Fibroblast of mammary gland (primary cell): ENCODE measurements around the gene RHBDD2.
A peak's percentile ranks its signal among the peaks of the same experiment; 100 is the strongest.
"Not testable (repeated sequence)": the region's sequence is repeated elsewhere in the genome, so short reads cannot be mapped to it uniquely, and the experiment has no call there.

Experiments
- DNase-seq: peaks from one replicate; pipeline ENCODE4 v3.0.0-alpha.2; 2010; ENCODE audit warnings: low read depth
- H3K4me3 ChIP-seq: 2 replicates; pipeline ENCODE4 v1.5.1; 2011; ENCODE audit warnings: low read depth, mild to moderate bottlenecking, low read length, moderate library complexity; ENCODE audit not compliant: control insufficient read depth
- TF ChIP-seq, protein P1 (sequence below): conservative IDR thresholded peaks from 2 replicates; pipeline ENCODE4 v1.5.1; 2011; ENCODE audit warnings: low read depth, low read length, inconsistent platforms; ENCODE audit not compliant: control insufficient read depth, insufficient read depth

Gene RHBDD2

DNA sequence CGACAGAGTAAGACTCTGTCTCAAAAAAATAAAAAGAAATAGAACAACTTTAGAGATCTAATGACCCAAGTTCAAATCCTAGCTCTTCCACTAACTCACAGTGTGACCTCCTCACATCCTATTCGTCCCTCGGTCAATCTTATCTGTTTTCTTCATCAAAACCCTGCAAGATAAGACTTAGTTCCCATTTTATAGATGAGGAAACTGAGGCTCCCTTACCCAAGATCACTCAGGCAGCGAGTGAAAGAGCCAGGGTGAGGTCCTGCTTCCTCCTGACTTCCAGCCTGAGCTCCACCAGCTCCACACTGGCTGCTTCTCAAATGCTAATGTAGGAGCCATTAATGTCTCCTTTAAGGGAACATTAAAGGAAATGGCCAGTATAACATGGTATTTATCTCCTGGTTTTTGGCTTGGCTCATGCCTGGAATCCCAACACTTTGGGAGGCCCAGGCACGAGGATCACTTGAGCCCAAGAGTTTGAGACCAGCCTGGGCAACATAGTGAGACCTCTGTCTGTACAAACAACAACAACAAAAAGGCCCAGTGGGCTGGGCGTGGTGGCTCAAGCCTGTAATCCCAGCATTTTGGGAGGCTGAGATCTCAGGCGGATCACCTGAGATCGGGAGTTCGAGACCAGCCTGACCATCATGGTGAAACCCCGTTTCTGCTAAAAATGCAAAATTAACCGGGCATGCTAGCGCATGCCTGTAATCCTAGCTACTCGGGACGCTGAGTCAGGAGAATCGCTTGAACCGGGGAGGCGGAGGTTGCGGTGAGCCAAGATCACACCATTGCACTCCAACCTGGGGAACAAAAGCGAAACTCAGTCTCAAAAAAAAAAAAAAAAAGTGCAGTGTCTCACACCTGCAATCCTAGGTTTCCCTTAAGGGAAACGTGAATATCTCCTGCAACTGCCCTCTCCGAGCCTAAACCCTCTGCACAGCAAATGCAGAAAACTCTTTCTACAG is 3.4 kb upstream of the RHBDD2 start:
- no peak for DNase-seq
- TF ChIP-seq, protein P1, sequence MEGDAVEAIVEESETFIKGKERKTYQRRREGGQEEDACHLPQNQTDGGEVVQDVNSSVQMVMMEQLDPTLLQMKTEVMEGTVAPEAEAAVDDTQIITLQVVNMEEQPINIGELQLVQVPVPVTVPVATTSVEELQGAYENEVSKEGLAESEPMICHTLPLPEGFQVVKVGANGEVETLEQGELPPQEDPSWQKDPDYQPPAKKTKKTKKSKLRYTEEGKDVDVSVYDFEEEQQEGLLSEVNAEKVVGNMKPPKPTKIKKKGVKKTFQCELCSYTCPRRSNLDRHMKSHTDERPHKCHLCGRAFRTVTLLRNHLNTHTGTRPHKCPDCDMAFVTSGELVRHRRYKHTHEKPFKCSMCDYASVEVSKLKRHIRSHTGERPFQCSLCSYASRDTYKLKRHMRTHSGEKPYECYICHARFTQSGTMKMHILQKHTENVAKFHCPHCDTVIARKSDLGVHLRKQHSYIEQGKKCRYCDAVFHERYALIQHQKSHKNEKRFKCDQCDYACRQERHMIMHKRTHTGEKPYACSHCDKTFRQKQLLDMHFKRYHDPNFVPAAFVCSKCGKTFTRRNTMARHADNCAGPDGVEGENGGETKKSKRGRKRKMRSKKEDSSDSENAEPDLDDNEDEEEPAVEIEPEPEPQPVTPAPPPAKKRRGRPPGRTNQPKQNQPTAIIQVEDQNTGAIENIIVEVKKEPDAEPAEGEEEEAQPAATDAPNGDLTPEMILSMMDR = no peak
- no peak overlapping the region for H3K4me3 ChIP-seq

DNA sequence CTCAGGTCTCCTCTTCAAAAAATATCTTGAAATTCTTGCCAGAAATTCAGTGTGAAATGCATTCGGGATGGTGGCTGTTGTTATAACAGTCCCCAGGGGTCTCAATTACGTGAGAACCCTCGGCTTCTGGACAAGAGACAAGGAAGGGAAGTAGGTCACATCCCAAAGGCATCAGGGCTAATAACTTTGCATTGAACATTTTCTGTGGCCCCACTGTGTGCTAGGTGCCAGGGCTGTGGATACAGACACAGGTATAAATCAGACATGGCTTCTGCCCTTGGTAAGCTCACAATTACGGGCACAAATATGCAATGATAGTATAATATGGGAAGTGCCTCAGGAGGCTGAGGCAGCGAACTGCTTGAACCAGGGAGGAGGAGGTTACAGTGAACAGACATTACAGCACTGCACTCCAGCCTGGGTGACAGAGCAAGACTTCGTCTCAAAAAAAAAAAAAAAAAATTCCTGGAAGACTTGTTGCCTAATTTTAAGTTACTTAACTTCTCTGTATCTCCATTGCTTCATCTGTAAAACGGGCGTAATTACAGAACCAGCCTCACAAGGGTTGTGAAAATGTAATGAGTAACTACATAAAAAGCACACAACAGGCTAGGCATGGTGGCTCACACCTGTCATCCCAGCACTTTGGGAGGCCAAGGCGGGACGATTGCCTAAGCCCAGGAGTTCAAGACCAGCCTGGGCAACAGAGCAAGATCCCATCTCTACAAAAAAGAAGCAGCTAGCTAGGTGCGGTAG is 2.5 kb upstream of the RHBDD2 start:
- no peak for DNase-seq
- no peak overlapping the region for H3K4me3 ChIP-seq
- TF ChIP-seq, protein P1 = no peak

DNA sequence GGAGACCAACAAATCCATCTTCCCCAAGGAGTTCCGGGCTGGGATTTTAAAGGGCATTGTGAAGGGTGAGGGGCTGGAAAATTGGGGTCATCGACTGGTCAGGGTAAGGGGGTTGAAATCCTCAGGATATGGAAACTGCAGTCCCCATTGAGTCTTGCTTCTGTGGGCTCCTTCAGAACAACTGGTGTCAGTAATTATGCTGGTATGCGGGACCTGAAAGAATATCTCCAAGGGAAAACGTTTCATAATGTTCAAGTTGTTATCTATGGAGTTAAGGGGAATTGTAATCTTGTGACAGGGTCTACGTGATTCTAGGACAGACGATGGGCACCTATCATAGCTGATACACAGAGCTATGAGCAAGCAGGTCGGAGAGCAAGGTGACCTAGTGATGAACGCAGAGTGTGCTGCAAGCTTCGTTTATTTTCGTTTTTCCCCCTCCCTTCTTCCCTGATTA is 494 bp upstream of the RHBDD2 start:
- DNase-seq = no peak
- H3K4me3 ChIP-seq = peak overlapping the region; percentile 44

DNA sequence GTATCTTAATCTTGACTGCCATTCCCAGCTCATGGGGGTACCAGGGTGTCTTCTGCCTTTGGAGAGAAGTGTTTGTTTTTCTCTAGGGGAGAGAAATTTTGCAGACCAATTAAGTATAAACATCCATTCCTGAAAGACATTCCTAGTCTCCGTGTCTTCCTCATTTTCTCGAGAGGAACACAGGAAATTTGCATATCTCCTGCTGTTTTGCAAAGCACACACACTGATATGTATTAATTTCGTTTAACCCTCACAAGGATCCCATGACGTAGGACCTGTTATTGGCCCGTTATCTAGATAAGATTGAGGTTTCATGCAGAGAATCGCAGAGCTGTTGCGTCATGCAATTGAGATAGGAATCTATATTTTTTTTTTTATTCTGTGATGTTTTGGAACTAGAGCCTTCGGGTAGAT is 944 bp downstream of the RHBDD2 start:
- peak; percentile 38 for DNase-seq
- H3K4me3 ChIP-seq = peak overlapping the region; percentile 92
- TF ChIP-seq, protein P1 = no peak

More for the DNA sequence above, 494 bp upstream of the RHBDD2 start:
- TF ChIP-seq, protein P1 = no peak

DNA sequence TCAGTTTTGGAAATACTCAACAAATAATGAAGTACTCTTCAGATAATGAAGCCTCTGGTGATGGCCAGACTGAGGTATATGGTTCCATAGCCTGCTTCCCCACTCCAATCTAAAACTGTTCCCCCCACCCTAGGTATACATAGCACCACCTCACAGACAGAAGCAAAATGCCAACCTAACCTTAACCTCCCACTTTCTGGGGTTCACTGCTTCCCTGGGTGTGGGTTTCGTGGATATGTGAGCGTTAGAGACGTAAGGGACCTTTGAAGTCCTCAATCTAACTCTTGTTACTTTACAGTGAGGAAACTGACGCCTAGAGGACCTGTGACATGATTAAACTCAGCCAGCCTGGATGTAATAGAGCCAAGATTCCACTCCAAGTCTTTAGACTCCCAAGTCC is 1.4 kb downstream of the RHBDD2 start:
- no peak for DNase-seq
- TF ChIP-seq, protein P1 = no peak
- H3K4me3 ChIP-seq = no peak overlapping the region

DNA sequence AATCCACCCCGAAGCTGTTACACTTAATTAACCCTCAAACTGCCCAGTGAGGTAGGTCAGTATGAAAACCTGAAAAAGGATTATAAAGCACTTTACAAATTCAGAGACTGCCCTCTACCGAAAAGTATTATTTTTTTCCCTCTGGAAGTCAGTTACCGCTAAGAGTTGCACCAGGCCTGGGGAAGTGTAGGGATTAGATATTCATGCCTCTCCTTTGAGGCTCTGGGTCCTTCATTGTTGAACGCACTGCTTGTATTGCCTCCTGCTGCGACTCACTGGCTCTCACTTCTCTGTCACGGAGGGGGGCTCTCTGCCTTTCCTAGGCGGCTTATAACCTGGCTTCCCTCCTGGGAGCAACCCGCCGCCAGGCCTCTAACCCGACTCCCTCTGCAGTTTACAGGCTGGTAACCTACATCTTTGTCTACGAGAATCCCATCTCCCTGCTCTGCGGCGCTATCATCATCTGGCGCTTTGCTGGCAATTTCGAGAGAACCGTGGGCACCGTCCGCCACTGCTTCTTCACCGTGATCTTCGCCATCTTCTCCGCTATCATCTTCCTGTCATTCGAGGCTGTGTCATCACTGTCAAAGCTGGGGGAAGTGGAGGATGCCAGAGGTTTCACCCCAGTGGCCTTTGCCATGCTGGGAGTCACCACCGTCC is 2.7 kb downstream of the RHBDD2 start:
- no peak overlapping the region for H3K4me3 ChIP-seq
- TF ChIP-seq, protein P1 = no peak
- DNase-seq = no peak

DNA sequence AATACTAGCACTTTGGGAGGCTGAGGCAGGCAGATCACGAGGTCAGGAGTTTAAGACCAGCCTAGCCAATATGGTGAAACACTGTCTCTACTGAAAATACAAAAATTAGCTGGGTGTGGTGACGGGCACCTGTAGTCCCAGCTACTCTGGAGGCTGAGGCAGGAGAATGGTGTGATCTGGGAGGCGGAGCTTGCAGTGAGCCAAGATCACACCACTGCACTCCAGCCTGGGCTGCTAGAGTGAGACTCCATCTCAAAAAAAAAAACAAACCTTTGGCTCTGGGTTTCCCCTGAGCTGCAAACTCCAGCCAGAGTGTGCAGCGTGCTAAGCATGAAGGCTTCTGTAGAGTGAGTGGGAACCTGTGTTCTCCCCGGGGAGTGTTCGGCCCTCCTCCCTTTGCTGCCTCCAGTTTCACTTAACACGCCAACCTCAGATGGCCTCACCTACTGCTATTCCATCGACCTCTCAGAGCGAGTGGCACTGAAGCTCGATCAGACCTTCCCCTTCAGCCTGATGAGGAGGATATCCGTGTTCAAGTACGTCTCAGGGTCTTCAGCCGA is 4.5 kb downstream of the RHBDD2 start:
- H3K4me3 ChIP-seq, DNase-seq: not testable (repeated sequence)
